Brain microvascular endothelial cell (primary cell): ENCODE data around the gene RBMS3.
"Not testable (repeated sequence)": the region's sequence is repeated elsewhere in the genome, so short reads cannot be mapped to it uniquely, and the experiment has no call there.

Experiments
- DNase-seq: peaks from one replicate; pipeline ENCODE4 v3.0.0-alpha.2; 2020
- H3K27ac ChIP-seq: fragments of 250-450 bp; sonication (Bioruptor Pico); 2 replicates; pipeline ENCODE4 v1.5.1; 2020; ENCODE audit warnings: mild to moderate bottlenecking, moderate library complexity
- H3K27me3 ChIP-seq: fragments of 250-450 bp; sonication (Bioruptor Pico); replicated peaks from 2 replicates; pipeline ENCODE4 v1.5.1; 2020; ENCODE audit warnings: mild to moderate bottlenecking
- H3K36me3 ChIP-seq: fragments of 250-450 bp; sonication (Bioruptor Pico); replicated peaks from 2 replicates; pipeline ENCODE4 v1.5.1; 2020; ENCODE audit warnings: mild to moderate bottlenecking
- H3K4me3 ChIP-seq: 2 replicates; pipeline ENCODE4 v1.5.1; 2011; ENCODE audit warnings: low read depth, mild to moderate bottlenecking, control low read depth, low read length, moderate library complexity
- CTCF ChIP-seq: IDR thresholded peaks from 2 replicates; pipeline ENCODE4 v1.5.1; 2011; ENCODE audit warnings: low read depth, mild to moderate bottlenecking, moderate library complexity, low read length, control low read depth, inconsistent platforms; ENCODE audit errors: missing control alignments
- in situ Hi-C: cut with HindIII; loops from 2 replicates; pipeline ENCODE4 v1.10.0; 2017; ENCODE audit warnings: low sequenced_read_pairs, low pct_ligation_motif_present

The RBMS3 gene

GRCh38 chr3:30042274-30042859, 761.5 kb downstream of the RBMS3 start:
- DNase-seq: peak; percentile 78
- no peak overlapping the region for H3K27ac ChIP-seq
- TF ChIP-seq CTCF: peak; percentile 77
- in situ Hi-C loops: no loop called here
- no peaks in the 10 kb centered on the region for H3K27me3 ChIP-seq
- H3K36me3 ChIP-seq: no peaks in the 10 kb centered on the region
- H3K4me3 ChIP-seq: no peak overlapping the region

- in situ Hi-C loops: no loop called here
- no peak for DNase-seq
- Histone ChIP-seq H3K27ac (no peak overlapping the region), H3K27me3 (no peaks in the 10 kb centered on the region), H3K4me3 (no peak overlapping the region), H3K36me3 (no peaks in the 10 kb centered on the region)
- TF ChIP-seq CTCF: no peak
Observed at GRCh38 chr3:30042916-30043555, 762.2 kb downstream of the RBMS3 start.

GRCh38 chr3:30044515-30044914, 763.6 kb downstream of the RBMS3 start:
- H3K36me3 ChIP-seq: no peaks in the 10 kb centered on the region
- no peak overlapping the region for H3K4me3 ChIP-seq
- no peak overlapping the region for H3K27ac ChIP-seq
- no peak for TF ChIP-seq CTCF
- in situ Hi-C loops: no loop called here
- H3K27me3 ChIP-seq: no peaks in the 10 kb centered on the region
- no peak for DNase-seq

GRCh38 chr3:30048431-30048830, 767.6 kb downstream of the RBMS3 start:
- Histone ChIP-seq H3K27me3 (no peaks in the 10 kb centered on the region), H3K4me3 (no peak overlapping the region), H3K36me3 (no peaks in the 10 kb centered on the region), H3K27ac (no peak overlapping the region)
- no peak for TF ChIP-seq CTCF
- in situ Hi-C loops: no loop called here
- no peak for DNase-seq

GRCh38 chr3:30050116-30050515, 769.2 kb downstream of the RBMS3 start:
- H3K27me3 ChIP-seq, DNase-seq, in situ Hi-C loops, H3K4me3 ChIP-seq, H3K27ac ChIP-seq, H3K36me3 ChIP-seq: not testable (repeated sequence)

GRCh38 chr3:30059240-30059639, 778.4 kb downstream of the RBMS3 start:
- in situ Hi-C loops: no loop called here
- Histone ChIP-seq H3K4me3 (no peak overlapping the region), H3K36me3 (no peaks in the 10 kb centered on the region), H3K27me3 (no peaks in the 10 kb centered on the region), H3K27ac (no peak overlapping the region)
- no peak for TF ChIP-seq CTCF
- DNase-seq: no peak
